RWPE2 (cell line): Measurements from ENCODE around the gene CACNA1E.
A peak's percentile ranks its signal among the peaks of the same experiment; 100 is the strongest.

Experiments used
- ATAC-seq: fragments of 200-7000 bp; cut with Tn5 transposase; 3 replicates; pipeline ENCODE4 v1.9.1; 2021; ENCODE audit warnings: low read depth
- DNase-seq: peaks from one replicate; pipeline ENCODE4 v3.0.0-alpha.2; 2020; ENCODE audit warnings: low spot score
- H3K27ac ChIP-seq: fragments of 450-650 bp; 2 replicates; pipeline ENCODE4 v1.5.1; 2017; ENCODE audit warnings: mild to moderate bottlenecking; ENCODE audit not compliant: poor library complexity, severe bottlenecking
- H3K27me3 ChIP-seq: fragments of 250-450 bp; sonication (Bioruptor Pico); 2 replicates; pipeline ENCODE4 v1.5.1; 2021; ENCODE audit warnings: mild to moderate bottlenecking, moderate library complexity; ENCODE audit not compliant: insufficient read depth, poor library complexity, severe bottlenecking
- H3K36me3 ChIP-seq: fragments of 250-450 bp; sonication (Bioruptor Pico); 2 replicates; pipeline ENCODE4 v1.5.1; 2020; ENCODE audit warnings: low read depth, mild to moderate bottlenecking, moderate library complexity
- H3K4me1 ChIP-seq: fragments of 250-450 bp; sonication (Bioruptor Pico); 2 replicates; pipeline ENCODE4 v1.5.1; 2021; ENCODE audit warnings: mild to moderate bottlenecking, moderate library complexity; ENCODE audit not compliant: insufficient read depth, poor library complexity, severe bottlenecking
- H3K4me3 ChIP-seq: fragments of 250-450 bp; sonication (Bioruptor Pico); 2 replicates; pipeline ENCODE4 v1.5.1; 2021; ENCODE audit warnings: mild to moderate bottlenecking, moderate library complexity; ENCODE audit not compliant: severe bottlenecking
- H3K9me3 ChIP-seq: fragments of 250-450 bp; sonication (Bioruptor Pico); 2 replicates; pipeline ENCODE4 v1.5.1; 2021; ENCODE audit warnings: mild to moderate bottlenecking, moderate library complexity; ENCODE audit not compliant: severe bottlenecking
- CTCF ChIP-seq: fragments of 450-650 bp; IDR thresholded peaks from one replicate; pipeline ENCODE4 v1.5.1; 2017; ENCODE audit warnings: mild to moderate bottlenecking, moderate library complexity; ENCODE audit not compliant: poor library complexity, severe bottlenecking

The CACNA1E gene

GRCh38 chr1:181475580-181475979 lies 7.7 kb upstream of the CACNA1E start:
- no peak for DNase-seq
- Histone ChIP-seq H3K4me1 (no peaks in the 10 kb centered on the region), H3K36me3 (no peaks in the 10 kb centered on the region), H3K9me3 (no peaks in the 10 kb centered on the region), H3K4me3 (no peak overlapping the region), H3K27ac (no peak overlapping the region), H3K27me3 (peaks cover 12% of the 10 kb centered on the region)
- no peak for TF ChIP-seq CTCF
- ATAC-seq: no peak

GRCh38 chr1:181476581-181476980 lies 6.7 kb upstream of the CACNA1E start:
- Histone ChIP-seq H3K9me3 (no peaks in the 10 kb centered on the region), H3K36me3 (no peaks in the 10 kb centered on the region), H3K27me3 (peaks cover 22% of the 10 kb centered on the region), H3K27ac (no peak overlapping the region), H3K4me1 (no peaks in the 10 kb centered on the region), H3K4me3 (no peak overlapping the region)
- DNase-seq (no peak), ATAC-seq (no peak)
- TF ChIP-seq CTCF: no peak

GRCh38 chr1:181478306-181478705 lies 5.0 kb upstream of the CACNA1E start:
- ATAC-seq: no peak
- no peak for DNase-seq
- H3K4me3 ChIP-seq: no peak overlapping the region
- H3K27me3 ChIP-seq: peaks cover 39% of the 10 kb centered on the region
- no peaks in the 10 kb centered on the region for H3K36me3 ChIP-seq
- H3K4me1 ChIP-seq: no peaks in the 10 kb centered on the region
- H3K9me3 ChIP-seq: no peaks in the 10 kb centered on the region
- no peak for TF ChIP-seq CTCF
- H3K27ac ChIP-seq: no peak overlapping the region

GRCh38 chr1:181479137-181479745 lies 4.1 kb upstream of the CACNA1E start:
- peak; percentile 75 for ATAC-seq

More at GRCh38 chr1:181479137-181479745, 4.1 kb upstream of the CACNA1E start:
- no peak overlapping the region for H3K27ac ChIP-seq
- H3K4me1 ChIP-seq: no peaks in the 10 kb centered on the region
- H3K9me3 ChIP-seq: no peaks in the 10 kb centered on the region
- no peak for DNase-seq
- no peak overlapping the region for H3K4me3 ChIP-seq
- peaks cover 48% of the 10 kb centered on the region for H3K27me3 ChIP-seq
- peak; percentile 79 for TF ChIP-seq CTCF
- H3K36me3 ChIP-seq: no peaks in the 10 kb centered on the region
